Astrocyte (in vitro differentiated cells and primary cell): ENCODE measurements around the gene ITFG2. TPM values are rescaled to one million over a fixed set of nuclear protein-coding genes. Genes with fewer than 3 reads are reported as not detected.

Experiments used
- DNase-seq: peaks from one replicate; pipeline ENCODE4 v3.0.0-alpha.2; 2010; ENCODE audit warnings: low read depth
- FAIRE-seq: peaks from 2 replicates; lab custom pipeline; 2011; peaks lifted over from hg19 to GRCh38; lab: Jason Lieb, UNC
- H2AFZ ChIP-seq: 2 replicates; pipeline ENCODE4 v1.6.0; 2012; ENCODE audit warnings: low read depth, low read length, inconsistent platforms
- H3K27ac ChIP-seq: 2 replicates; pipeline ENCODE4 v1.5.1; 2011; ENCODE audit warnings: low read depth, low read length, inconsistent platforms
- H3K27me3 ChIP-seq: 2 replicates; pipeline ENCODE4 v1.6.0; 2011; ENCODE audit warnings: low read length, inconsistent platforms; ENCODE audit not compliant: insufficient read depth
- H3K36me3 ChIP-seq: 2 replicates; pipeline ENCODE4 v1.5.1; 2011; ENCODE audit warnings: low read length, inconsistent platforms; ENCODE audit not compliant: insufficient read depth
- H3K4me1 ChIP-seq: 2 replicates; pipeline ENCODE4 v1.5.1; 2011; ENCODE audit warnings: low read length, inconsistent platforms; ENCODE audit not compliant: insufficient read depth
- H3K4me2 ChIP-seq: 2 replicates; pipeline ENCODE4 v1.6.0; 2012; ENCODE audit warnings: low read length, inconsistent platforms
- H3K4me3 ChIP-seq: 2 replicates; pipeline ENCODE4 v1.5.1; 2011; ENCODE audit warnings: low read depth, mild to moderate bottlenecking, low read length, inconsistent platforms; ENCODE audit not compliant: insufficient read depth
- H3K79me2 ChIP-seq: 2 replicates; pipeline ENCODE4 v1.6.0; 2012; ENCODE audit warnings: mild to moderate bottlenecking, low read length, inconsistent platforms; ENCODE audit not compliant: insufficient read depth
- H3K9ac ChIP-seq: 2 replicates; pipeline ENCODE4 v1.6.0; 2012; ENCODE audit warnings: mild to moderate bottlenecking, low read length, inconsistent platforms
- H3K9me3 ChIP-seq: 2 replicates; pipeline ENCODE4 v1.5.1; 2012; ENCODE audit warnings: low read depth, mild to moderate bottlenecking, low read length, inconsistent platforms; ENCODE audit not compliant: insufficient read depth
- H4K20me1 ChIP-seq: 2 replicates; pipeline ENCODE4 v1.6.0; 2012; ENCODE audit warnings: low read length, inconsistent platforms; ENCODE audit not compliant: insufficient read depth
- H3K27ac Mint-ChIP-seq: one replicate; pipeline ENCODE4 v1.8.0; 2021; ENCODE audit warnings: mild to moderate bottlenecking, mixed read lengths; ENCODE audit not compliant: unreplicated experiment
- H3K27me3 Mint-ChIP-seq: one replicate; pipeline ENCODE4 v1.8.0; 2021; ENCODE audit warnings: low read depth, mixed read lengths; ENCODE audit not compliant: unreplicated experiment
- H3K36me3 Mint-ChIP-seq: one replicate; pipeline ENCODE4 v1.8.0; 2021; ENCODE audit warnings: low read depth, mixed read lengths; ENCODE audit not compliant: unreplicated experiment
- H3K4me1 Mint-ChIP-seq: one replicate; pipeline ENCODE4 v1.8.0; 2021; ENCODE audit warnings: low read depth, mixed read lengths; ENCODE audit not compliant: unreplicated experiment
- H3K4me3 Mint-ChIP-seq: one replicate; pipeline ENCODE4 v1.8.0; 2021; ENCODE audit warnings: mild to moderate bottlenecking, moderate library complexity, mixed read lengths; ENCODE audit not compliant: unreplicated experiment
- H3K9me3 Mint-ChIP-seq: one replicate; pipeline ENCODE4 v1.8.0; 2021; ENCODE audit warnings: mild to moderate bottlenecking, mixed read lengths; ENCODE audit not compliant: unreplicated experiment
- EZH2 ChIP-seq: IDR thresholded peaks from 2 replicates; pipeline ENCODE4 v1.6.1; 2012; ENCODE audit warnings: mild to moderate bottlenecking, low read length, inconsistent platforms; ENCODE audit not compliant: insufficient read depth
- total RNA-seq: library from RNA; stranded (reverse); gene quantifications from 2 replicates; pipeline ENCODE4 v1.2.1, GENCODE V29; 2021
- TF ChIP-seq, protein P1 (sequence below): IDR thresholded peaks from 2 replicates; pipeline ENCODE4 v1.5.1; 2011; ENCODE audit warnings: low read depth, mild to moderate bottlenecking, inconsistent platforms, low read length, moderate library complexity; ENCODE audit not compliant: insufficient read depth

ITFG2 gene
- total RNA-seq, 1 donor from 2014 or later: 20.2 TPM

DNA sequence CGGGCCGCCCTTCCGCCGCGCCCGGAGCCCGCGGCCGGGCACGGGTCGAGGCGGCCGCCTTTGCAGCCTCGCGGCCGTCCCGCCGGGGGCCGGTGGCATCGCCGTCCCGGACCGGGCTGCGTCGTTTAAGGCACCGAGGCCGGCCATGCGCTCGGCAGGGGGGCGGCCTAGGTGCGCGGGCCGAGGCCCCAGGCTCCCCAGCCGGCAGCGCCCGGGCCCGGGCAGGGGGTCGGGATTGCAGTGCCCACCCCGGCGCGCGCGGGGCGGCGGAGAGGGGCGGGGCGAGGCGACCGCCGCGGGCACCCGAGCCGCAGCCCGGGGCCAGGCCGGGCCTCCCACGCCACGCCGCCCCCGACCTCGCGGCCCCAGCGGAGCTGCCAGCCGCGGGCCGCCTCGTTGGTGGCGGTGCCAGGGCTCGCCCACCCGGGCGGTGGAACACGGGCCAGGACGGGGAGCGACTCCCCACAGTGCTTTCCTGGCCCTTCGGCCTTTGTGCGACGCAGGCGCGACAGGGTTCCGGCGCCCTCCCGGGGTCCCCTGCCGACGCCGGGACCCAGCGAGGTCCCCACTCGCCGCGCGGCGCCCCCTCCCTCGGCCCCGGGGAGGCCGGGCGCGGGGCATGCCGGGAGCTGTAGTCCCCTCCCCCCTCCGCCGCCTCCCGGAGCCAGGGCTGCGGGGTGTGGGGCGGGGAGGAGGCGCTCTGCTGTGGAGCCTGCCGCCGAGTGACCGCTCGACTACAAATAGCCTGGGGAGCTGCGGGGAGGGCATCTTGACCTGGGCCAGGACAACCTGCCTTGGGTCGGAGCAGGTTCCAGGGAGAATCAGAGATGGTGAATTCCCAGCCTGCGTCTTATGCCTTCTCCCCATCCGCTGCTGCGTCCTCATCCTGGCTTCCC, 16.9 kb upstream of the ITFG2 start:
- H3K4me3 Mint-ChIP-seq: peak overlapping the region; percentile 94
- Histone ChIP-seq H3K27ac (peak overlapping the region; percentile 41), H3K9ac (peak overlapping the region; percentile 80), H3K4me1 (peaks cover 12% of the 10 kb centered on the region), H3K36me3 (peaks cover 29% of the 10 kb centered on the region), H4K20me1 (peaks cover 35% of the 10 kb centered on the region), H3K4me2 (peak overlapping the region; percentile 93), H2AFZ (peak overlapping the region; percentile 75), H3K79me2 (peaks cover 27% of the 10 kb centered on the region), H3K27me3 (peaks cover 2% of the 10 kb centered on the region), H3K9me3 (no peaks in the 10 kb centered on the region), H3K4me3 (peak overlapping the region; percentile 74)
- peak overlapping the region; percentile 67 for H3K27ac Mint-ChIP-seq
- DNase-seq: peak; percentile 18
- peaks cover 12% of the 10 kb centered on the region for H3K36me3 Mint-ChIP-seq
- TF ChIP-seq EZH2: no peak
- TF ChIP-seq, protein P1, sequence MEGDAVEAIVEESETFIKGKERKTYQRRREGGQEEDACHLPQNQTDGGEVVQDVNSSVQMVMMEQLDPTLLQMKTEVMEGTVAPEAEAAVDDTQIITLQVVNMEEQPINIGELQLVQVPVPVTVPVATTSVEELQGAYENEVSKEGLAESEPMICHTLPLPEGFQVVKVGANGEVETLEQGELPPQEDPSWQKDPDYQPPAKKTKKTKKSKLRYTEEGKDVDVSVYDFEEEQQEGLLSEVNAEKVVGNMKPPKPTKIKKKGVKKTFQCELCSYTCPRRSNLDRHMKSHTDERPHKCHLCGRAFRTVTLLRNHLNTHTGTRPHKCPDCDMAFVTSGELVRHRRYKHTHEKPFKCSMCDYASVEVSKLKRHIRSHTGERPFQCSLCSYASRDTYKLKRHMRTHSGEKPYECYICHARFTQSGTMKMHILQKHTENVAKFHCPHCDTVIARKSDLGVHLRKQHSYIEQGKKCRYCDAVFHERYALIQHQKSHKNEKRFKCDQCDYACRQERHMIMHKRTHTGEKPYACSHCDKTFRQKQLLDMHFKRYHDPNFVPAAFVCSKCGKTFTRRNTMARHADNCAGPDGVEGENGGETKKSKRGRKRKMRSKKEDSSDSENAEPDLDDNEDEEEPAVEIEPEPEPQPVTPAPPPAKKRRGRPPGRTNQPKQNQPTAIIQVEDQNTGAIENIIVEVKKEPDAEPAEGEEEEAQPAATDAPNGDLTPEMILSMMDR: no peak
- no peak for FAIRE-seq
- peaks cover 2% of the 10 kb centered on the region for H3K4me1 Mint-ChIP-seq
- peaks cover 5% of the 10 kb centered on the region for H3K27me3 Mint-ChIP-seq
- H3K9me3 Mint-ChIP-seq: no peaks in the 10 kb centered on the region

DNA sequence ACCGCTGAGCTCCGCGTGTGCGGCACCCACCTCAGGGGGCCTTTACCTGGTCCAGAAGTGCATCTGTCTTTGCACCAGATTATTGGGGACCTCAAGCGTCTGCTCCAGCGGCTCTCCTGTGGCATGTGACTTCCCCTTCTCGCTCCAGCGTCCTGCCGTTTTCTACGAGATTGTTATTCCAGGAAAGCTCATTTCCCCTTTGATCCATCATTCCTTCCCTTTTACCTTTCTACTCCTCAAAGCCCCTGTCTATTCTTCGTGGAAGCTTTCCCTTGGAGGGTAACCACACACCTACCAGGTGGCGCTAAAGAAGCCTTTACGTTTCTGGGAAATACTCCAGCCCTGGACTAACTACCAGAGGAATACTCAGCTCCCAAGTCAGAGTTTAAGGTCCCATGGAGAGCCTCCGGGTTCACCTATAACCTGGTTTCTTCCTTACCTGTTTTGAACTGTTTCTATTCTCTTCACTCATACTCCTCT, 16.2 kb upstream of the ITFG2 start:
- peaks cover 27% of the 10 kb centered on the region for H3K79me2 ChIP-seq
- peaks cover 5% of the 10 kb centered on the region for H3K27me3 Mint-ChIP-seq
- no peaks in the 10 kb centered on the region for H3K9me3 Mint-ChIP-seq
- H3K4me2 ChIP-seq: peak overlapping the region; percentile 93
- H3K27ac ChIP-seq: no peak overlapping the region
- H2AFZ ChIP-seq: peak overlapping the region; percentile 75
- peaks cover 2% of the 10 kb centered on the region for H3K4me1 Mint-ChIP-seq
- peaks cover 35% of the 10 kb centered on the region for H4K20me1 ChIP-seq
- peaks cover 16% of the 10 kb centered on the region for H3K36me3 Mint-ChIP-seq
- FAIRE-seq (peak; percentile 34), DNase-seq (no peak)
- H3K4me1 ChIP-seq: peaks cover 12% of the 10 kb centered on the region
- H3K9ac ChIP-seq: peak overlapping the region; percentile 80
- H3K4me3 ChIP-seq: peak overlapping the region; percentile 74
- peaks cover 2% of the 10 kb centered on the region for H3K27me3 ChIP-seq
- peaks cover 33% of the 10 kb centered on the region for H3K36me3 ChIP-seq
- no peak for TF ChIP-seq EZH2
- TF ChIP-seq, protein P1: no peak
- no peaks in the 10 kb centered on the region for H3K9me3 ChIP-seq
- peak overlapping the region; percentile 67 for H3K27ac Mint-ChIP-seq
- H3K4me3 Mint-ChIP-seq: peak overlapping the region; percentile 94
